ENCODE data around the gene AUH. TPM values are rescaled to one million over a fixed set of nuclear protein-coding genes. Genes with fewer than 3 reads are reported as not detected.

AUH gene
- total and polyA plus RNA-seq, 2 donors from 2014 or later, result 31.6 to 63.5 TPM

DNA sequence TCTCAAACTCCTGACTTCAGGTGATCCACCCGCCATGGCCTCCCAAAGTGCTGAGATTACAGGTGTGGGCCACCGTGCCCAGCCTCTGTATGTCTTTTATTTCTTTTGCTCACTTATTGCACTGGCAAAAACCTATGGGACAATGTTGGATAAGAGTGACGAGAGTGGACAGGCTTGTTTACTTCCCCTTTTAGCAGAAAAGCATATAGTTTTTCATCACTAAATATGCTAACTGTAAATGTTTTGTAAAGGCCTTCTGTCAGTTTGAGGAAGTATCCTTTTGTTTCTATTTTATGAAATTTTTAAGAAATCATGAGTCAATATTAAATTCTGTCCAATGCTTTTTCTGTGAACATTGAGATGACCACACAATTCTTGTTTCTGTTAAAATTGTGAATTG lies 103.3 kb downstream of the AUH start:
- Histone ChIP-seq H3K9ac (ENCODE audit: low read length in 3 of 3) (no peak overlapping the region), H3K4me1 (ENCODE audit: control insufficient read depth in 2 of 3, insufficient read depth in 2 of 3, low read depth in 1 of 3, low read length in 3 of 3) (no peaks in the 10 kb centered on the region), H3K9me3 (ENCODE audit: control insufficient read depth in 2 of 3, insufficient read depth in 1 of 3, low read length in 3 of 3) (no peaks in the 10 kb centered on the region), H3K36me3 (ENCODE audit: control insufficient read depth in 2 of 3, insufficient read depth in 3 of 3, low read length in 3 of 3) (no peaks in the 10 kb centered on the region), H3K27ac (ENCODE audit: low read depth in 2 of 2, low read length in 2 of 2) (no peak overlapping the region), H3K27me3 (ENCODE audit: control insufficient read depth, insufficient read depth, low read length) (no peaks in the 10 kb centered on the region), H3K4me3 (ENCODE audit: low read length in 3 of 3) (no peak overlapping the region)
- intact Hi-C loops (cut with DNase I), result no loop called here
- no peak for FAIRE-seq
- TF ChIP-seq, protein P1, sequence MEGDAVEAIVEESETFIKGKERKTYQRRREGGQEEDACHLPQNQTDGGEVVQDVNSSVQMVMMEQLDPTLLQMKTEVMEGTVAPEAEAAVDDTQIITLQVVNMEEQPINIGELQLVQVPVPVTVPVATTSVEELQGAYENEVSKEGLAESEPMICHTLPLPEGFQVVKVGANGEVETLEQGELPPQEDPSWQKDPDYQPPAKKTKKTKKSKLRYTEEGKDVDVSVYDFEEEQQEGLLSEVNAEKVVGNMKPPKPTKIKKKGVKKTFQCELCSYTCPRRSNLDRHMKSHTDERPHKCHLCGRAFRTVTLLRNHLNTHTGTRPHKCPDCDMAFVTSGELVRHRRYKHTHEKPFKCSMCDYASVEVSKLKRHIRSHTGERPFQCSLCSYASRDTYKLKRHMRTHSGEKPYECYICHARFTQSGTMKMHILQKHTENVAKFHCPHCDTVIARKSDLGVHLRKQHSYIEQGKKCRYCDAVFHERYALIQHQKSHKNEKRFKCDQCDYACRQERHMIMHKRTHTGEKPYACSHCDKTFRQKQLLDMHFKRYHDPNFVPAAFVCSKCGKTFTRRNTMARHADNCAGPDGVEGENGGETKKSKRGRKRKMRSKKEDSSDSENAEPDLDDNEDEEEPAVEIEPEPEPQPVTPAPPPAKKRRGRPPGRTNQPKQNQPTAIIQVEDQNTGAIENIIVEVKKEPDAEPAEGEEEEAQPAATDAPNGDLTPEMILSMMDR (IDR thresholded peaks at IDR 0.05; ENCODE audit: borderline replicate concordance, extremely low read depth, insufficient read depth), result no peak
- no peak for DNase-seq

DNA sequence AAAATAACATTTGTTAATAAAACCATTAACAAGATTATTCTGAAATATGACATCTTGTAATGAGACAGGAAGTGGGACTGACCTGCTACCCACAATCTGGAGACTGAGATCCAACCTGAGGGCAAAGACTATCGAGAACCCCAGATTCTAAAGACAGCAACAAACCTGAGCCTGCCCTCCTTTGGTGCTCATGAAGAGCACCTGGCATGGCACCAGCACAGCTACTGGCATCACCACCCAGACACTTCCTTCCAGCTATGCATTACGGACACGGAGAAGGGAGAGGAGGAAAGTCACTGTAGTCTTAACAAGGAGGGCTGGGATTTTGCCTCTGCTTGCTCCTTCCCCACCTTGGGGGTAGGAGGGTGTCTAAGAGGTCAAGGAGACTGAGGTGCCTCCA lies 105.5 kb downstream of the AUH start:
- Histone ChIP-seq H3K9me3 (ENCODE audit: control insufficient read depth in 2 of 3, insufficient read depth in 1 of 3, low read length in 3 of 3) (no peaks in the 10 kb centered on the region), H3K27me3 (ENCODE audit: control insufficient read depth, insufficient read depth, low read length) (no peaks in the 10 kb centered on the region), H3K27ac (ENCODE audit: low read depth in 2 of 2, low read length in 2 of 2) (no peak overlapping the region), H3K9ac (ENCODE audit: low read length in 3 of 3) (no peak overlapping the region), H3K36me3 (ENCODE audit: control insufficient read depth in 2 of 3, insufficient read depth in 3 of 3, low read length in 3 of 3) (no peaks in the 10 kb centered on the region), H3K4me1 (ENCODE audit: control insufficient read depth in 2 of 3, insufficient read depth in 2 of 3, low read depth in 1 of 3, low read length in 3 of 3) (no peaks in the 10 kb centered on the region), H3K4me3 (ENCODE audit: low read length in 3 of 3) (no peak overlapping the region)
- no peak for FAIRE-seq
- intact Hi-C loops (cut with DNase I), result no loop called here
- TF ChIP-seq, protein P1 (IDR thresholded peaks at IDR 0.05; ENCODE audit: borderline replicate concordance, extremely low read depth, insufficient read depth), result no peak
- DNase-seq, result no peak

DNA sequence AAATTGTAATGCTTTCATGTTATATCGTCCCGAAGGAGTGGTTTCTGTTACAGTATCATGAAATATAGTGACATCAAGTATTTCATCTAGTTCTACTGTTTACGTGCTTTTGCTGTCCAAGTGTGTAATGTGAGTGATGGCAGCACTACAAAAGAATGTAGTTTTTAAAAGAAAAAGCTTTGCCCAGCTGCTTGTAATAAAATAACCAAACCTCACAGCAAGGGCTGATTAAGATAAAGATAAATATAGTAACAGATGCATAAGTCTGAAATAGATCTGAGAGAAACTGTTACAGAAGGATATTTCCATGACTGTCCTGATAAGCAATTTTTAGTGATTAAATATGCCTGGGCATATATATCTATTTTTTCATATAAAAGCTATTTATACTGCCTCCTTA lies 106.4 kb downstream of the AUH start:
- FAIRE-seq, result no peak
- Histone ChIP-seq H3K36me3 (ENCODE audit: control insufficient read depth in 2 of 3, insufficient read depth in 3 of 3, low read length in 3 of 3) (no peaks in the 10 kb centered on the region), H3K9me3 (ENCODE audit: control insufficient read depth in 2 of 3, insufficient read depth in 1 of 3, low read length in 3 of 3) (no peaks in the 10 kb centered on the region), H3K9ac (ENCODE audit: low read length in 3 of 3) (no peak overlapping the region), H3K4me3 (ENCODE audit: low read length in 3 of 3) (no peak overlapping the region), H3K27me3 (ENCODE audit: control insufficient read depth, insufficient read depth, low read length) (no peaks in the 10 kb centered on the region), H3K4me1 (ENCODE audit: control insufficient read depth in 2 of 3, insufficient read depth in 2 of 3, low read depth in 1 of 3, low read length in 3 of 3) (no peaks in the 10 kb centered on the region), H3K27ac (ENCODE audit: low read depth in 2 of 2, low read length in 2 of 2) (no peak overlapping the region)
- TF ChIP-seq, protein P1 (IDR thresholded peaks at IDR 0.05; ENCODE audit: borderline replicate concordance, extremely low read depth, insufficient read depth), result no peak
- peak in 2 of 5 donors; percentile 4 to 27 for DNase-seq
- intact Hi-C loops (cut with DNase I), result no loop called here

DNA sequence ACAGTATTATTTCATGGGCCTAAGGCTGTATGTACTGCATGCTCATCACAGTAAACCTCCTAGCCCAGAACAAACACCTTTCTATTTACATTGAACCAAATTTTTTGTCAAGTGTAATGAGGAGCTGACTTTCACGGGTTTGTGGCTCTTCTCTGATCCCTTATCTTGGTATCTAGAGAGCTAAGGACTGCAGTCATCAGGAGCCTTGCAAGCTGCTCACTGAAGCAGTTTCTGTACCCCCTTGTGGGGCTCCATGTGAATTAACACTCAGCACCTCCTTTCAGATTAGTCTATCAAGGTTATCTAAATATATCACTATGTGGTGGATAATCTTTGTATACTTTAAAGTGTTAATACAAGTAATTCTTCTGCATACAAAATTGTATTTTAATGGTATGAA lies 108.2 kb downstream of the AUH start:
- DNase-seq (no peak), FAIRE-seq (no peak)
- no peak overlapping the region for H3K4me3 ChIP-seq (ENCODE audit: low read length in 3 of 3)
- no peaks in the 10 kb centered on the region for H3K36me3 ChIP-seq (ENCODE audit: control insufficient read depth in 2 of 3, insufficient read depth in 3 of 3, low read length in 3 of 3)
- no peaks in the 10 kb centered on the region for H3K9me3 ChIP-seq (ENCODE audit: control insufficient read depth in 2 of 3, insufficient read depth in 1 of 3, low read length in 3 of 3)
- H3K4me1 ChIP-seq (ENCODE audit: control insufficient read depth in 2 of 3, insufficient read depth in 2 of 3, low read depth in 1 of 3, low read length in 3 of 3), result no peaks in the 10 kb centered on the region
- no peak overlapping the region for H3K9ac ChIP-seq (ENCODE audit: low read length in 3 of 3)
- no peaks in the 10 kb centered on the region for H3K27me3 ChIP-seq (ENCODE audit: control insufficient read depth, insufficient read depth, low read length)
- TF ChIP-seq, protein P1 (IDR thresholded peaks at IDR 0.05; ENCODE audit: borderline replicate concordance, extremely low read depth, insufficient read depth), result no peak
- intact Hi-C loops (cut with DNase I), result no loop called here
- no peak overlapping the region for H3K27ac ChIP-seq (ENCODE audit: low read depth in 2 of 2, low read length in 2 of 2)

Data from kidney (tissue), 14 donors.